HG02642 (cell line): ENCODE measurements around the gene ABCF1.

Experiments used
- ATAC-seq: cut with Tn5 transposase; IDR thresholded peaks from one replicate; pipeline ENCODE4 v1.9.1; 2021; ENCODE audit warnings: mild to moderate bottlenecking; ENCODE audit not compliant: unreplicated experiment, poor library complexity

The ABCF1 gene

DNA sequence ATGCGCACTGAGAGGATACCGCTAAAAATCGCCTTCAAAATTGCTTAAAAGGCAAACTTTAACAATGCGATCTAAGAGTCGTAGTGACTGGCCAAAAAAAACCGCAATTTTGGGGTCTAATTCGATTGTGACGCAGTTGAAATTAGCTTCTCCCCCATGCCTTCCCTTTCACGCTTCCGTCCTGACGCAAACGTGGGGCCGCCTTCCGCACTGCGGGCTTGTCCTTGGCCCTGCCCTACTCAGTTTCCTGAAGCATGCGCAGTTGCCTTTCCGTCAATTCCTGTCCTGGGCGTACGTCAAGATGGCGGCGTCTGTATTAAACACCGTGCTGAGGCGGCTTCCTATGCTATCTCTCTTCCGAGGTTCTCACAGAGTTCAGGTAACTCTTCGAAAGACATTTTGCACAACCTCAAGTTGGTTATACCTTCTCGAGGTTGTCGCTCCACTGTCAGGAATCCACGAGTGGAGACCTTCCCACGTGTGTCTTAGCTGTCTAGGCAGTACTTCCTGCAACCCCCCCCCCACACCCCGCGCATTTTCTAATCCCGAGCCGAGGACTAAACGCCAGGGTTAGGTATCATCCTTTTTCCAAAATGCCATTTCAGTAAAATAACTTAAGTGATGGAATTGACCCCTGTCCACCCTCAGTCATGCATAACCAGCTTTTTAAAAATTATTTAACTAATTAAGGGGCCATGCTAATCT, 46.5 kb downstream of the ABCF1 start, which contains the start of gene MRPS18B:
Gene MRPS18B (plus strand): TSS at position 276 of the 705 bp plus-strand sequence. CDS start 26 bp downstream, at position 302.
- ATAC-seq: peak; percentile 78

DNA sequence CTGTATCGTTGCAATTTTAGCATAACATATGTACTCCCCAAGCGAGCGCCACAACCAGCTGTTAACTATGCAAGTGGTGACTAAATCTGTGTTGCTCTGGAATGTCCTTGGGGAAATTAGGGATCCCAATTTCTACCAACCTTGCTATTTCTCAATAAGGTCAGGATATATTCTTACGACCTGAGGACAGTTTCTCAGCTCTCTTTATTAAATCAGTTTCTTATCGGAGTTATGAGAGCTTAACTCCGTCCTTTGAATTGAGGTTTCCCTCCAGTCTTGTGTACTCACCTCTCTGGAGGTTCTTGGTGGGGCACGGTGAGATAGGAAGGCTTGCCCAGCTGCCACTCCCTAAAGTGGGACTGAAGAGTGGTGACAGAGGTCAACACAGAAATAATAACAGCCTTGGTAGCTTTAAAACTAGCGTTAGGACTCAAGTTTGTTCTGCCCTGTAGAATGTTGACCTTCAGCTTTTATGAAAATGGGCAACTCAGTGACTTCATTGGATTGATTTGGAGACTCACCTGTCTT, 47.1 kb downstream of the ABCF1 start:
- no peak for ATAC-seq

DNA sequence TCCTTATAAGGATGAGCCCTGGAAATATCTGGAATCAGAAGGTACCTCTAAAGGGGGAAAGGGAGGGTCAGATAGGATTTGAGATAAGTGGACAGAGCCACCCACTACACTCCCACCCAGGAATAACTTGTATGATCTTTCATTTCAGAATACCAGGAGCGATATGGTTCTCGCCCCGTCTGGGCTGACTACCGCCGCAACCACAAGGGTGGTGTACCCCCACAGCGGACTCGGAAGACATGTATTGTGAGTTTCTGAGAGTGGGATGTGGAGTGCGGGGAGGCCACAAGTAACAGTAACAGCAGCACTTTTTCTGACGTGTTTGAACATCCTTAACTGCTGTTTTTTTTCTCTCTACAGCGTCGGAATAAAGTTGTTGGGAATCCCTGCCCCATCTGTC, 48.3 kb downstream of the ABCF1 start:
- no peak for ATAC-seq

DNA sequence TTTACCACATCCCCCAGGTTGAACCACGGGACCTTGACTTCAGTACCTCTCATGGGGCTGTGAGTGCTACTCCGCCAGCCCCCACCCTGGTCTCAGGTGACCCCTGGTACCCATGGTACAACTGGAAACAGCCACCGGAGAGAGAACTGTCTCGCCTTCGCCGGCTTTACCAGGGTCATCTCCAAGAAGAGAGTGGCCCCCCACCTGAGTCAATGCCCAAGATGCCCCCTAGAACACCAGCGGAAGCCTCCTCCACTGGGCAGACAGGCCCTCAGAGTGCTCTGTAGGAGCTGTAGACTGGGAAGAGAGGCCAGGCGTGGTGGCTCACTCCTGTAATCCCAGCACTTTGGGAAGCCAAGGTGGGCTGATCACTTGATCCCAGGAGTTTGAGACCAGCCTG, 54.3 kb downstream of the ABCF1 start:
- no peak for ATAC-seq

DNA sequence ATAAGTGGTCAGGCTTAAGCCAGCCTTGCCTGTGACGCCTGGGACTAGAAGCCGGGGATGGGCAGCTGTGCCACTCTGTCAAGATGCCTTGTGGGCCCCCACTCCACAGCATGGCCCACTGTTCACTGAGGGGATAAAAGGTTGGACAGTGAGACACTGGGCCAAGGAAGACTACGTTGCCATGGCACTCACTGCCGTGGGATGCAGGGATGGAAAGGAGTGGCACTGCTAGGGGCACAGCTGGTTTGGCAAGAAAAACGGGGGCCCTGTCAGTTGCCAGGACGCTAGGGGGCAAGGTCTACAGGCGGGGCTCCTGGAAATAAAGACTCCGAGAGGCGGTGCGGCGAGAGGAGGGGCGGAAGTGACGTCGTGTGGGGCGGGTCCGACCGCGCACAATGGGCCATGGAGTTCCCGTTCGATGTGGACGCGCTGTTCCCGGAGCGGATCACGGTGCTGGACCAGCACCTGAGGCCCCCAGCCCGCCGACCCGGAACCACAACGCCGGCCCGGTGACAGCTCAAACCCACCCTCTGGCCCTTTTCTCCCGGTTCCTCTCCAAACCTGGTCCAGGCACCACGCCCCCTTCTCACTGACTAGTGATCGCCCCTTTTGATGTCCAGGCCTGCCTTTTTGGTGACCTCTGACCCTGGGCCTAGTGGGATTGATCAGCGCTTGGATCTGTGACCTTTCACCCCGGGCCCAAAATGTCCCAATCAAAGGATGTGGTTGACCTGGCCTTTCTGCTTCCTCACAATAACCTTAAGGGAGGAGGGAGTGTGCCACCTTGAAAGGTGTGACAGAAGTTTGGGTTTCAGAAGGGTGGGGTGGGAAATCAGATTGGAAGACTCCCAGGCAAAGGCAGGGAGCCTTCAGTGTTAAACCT, 55.5 kb downstream of the ABCF1 start, which contains the start of gene ATAT1:
Gene ATAT1 (plus strand): TSS at position 391 of the 883 bp plus-strand sequence.
- ATAC-seq: peak; percentile 90

DNA sequence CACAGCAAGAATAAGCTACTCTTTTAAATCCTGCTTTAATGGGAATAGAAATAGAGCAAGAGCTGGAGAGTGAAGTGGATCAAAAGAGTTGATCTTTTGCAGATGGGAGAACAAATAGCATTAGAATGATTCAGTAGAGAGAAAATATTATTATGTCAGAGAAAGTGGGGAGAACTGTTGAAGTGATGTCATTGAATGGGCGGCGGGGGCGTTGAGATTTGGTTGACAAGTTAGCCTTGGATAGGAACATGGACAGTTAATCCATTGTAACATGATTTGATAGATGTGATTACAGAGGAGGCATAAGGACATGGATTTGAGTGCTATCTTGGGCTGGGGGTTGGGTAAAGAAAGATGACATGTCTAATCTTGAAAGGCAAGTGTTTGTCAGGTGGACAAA, 64.6 kb downstream of the ABCF1 start:
- no peak for ATAC-seq

DNA sequence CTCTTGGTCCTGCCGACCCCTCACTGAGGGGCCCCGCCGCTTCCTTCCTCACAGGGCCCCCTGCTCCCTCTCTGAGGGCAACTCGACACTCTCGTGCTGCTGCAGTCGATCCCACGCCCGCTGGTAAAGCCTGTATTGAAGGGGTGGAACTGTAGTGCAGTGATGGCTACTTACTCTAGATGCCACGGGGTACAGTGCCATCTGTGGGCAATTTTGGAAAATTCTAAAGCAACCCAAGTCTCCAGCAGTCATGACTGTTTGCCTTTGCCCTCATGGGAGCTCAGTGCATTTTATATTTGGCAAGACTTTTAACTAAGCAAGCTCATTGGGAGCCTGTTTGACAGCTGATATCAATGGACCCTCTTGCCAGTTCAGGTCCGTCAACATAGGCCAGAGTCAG, 69.2 kb downstream of the ABCF1 start:
- ATAC-seq: no peak

DNA sequence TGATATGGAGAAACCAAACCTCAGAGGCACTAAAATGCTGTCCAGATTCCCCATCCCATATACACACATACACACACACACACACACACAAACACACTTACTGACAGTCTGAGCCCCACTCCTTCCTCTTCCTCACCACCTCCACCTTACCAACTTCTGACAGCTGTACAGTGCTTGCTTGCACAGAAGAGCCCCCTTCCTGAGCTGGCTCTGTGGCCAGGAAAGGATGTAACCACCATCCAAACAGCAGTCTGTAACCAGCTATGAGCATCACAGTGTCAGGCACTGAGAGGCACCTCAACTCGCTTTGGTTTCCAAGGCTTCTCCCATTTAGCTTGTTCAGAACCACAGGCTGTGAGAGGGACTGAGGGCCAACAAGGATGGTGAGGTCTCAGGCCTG, 69.8 kb downstream of the ABCF1 start:
- ATAC-seq: no peak
